MM.1S (cell line): Measurements from ENCODE around the gene C1orf226.

Experiments used
- DNase-seq: peaks from one replicate; pipeline ENCODE4 v3.0.0-alpha.2; 2015
- H2AFZ ChIP-seq: fragments of 300-600 bp; sonication (generic); 2 replicates; pipeline ENCODE4 v1.6.0; 2016; ENCODE audit warnings: antibody characterized with exemption, low read length
- H3F3A ChIP-seq: fragments of 300-600 bp; sonication (generic); 2 replicates; pipeline ENCODE4 v1.6.1; 2016; ENCODE audit warnings: mild to moderate bottlenecking, antibody characterized with exemption, low read length, moderate library complexity, mixed read lengths; ENCODE audit not compliant: insufficient read depth
- H3K27ac ChIP-seq: fragments of 300-600 bp; sonication (generic); 2 replicates; pipeline ENCODE4 v1.5.1; 2016; ENCODE audit warnings: mild to moderate bottlenecking, low read length
- H3K27me3 ChIP-seq: fragments of 300-600 bp; sonication (generic); replicated peaks from 2 replicates; pipeline ENCODE4 v1.6.0; 2016; ENCODE audit warnings: low read length; ENCODE audit not compliant: insufficient read depth
- H3K36me3 ChIP-seq: fragments of 300-600 bp; sonication (generic); replicated peaks from 2 replicates; pipeline ENCODE4 v1.6.1; 2016; ENCODE audit warnings: mild to moderate bottlenecking, low read length, mixed read lengths; ENCODE audit not compliant: insufficient read depth
- H3K4me1 ChIP-seq: fragments of 300-600 bp; sonication (generic); 2 replicates; pipeline ENCODE4 v1.6.1; 2016; ENCODE audit warnings: low read length, mixed read lengths
- H3K4me2 ChIP-seq: fragments of 300-600 bp; sonication (generic); 2 replicates; pipeline ENCODE4 v1.6.0; 2016; ENCODE audit warnings: low read depth, low read length
- H3K4me3 ChIP-seq: fragments of 300-600 bp; sonication (generic); 2 replicates; pipeline ENCODE4 v1.5.1; 2016; ENCODE audit warnings: low read length, mixed read lengths
- H3K79me2 ChIP-seq: fragments of 300-600 bp; sonication (generic); 2 replicates; pipeline ENCODE4 v1.6.1; 2016; ENCODE audit warnings: mixed run types, low read length, mixed read lengths
- H3K9ac ChIP-seq: fragments of 300-600 bp; sonication (generic); 2 replicates; pipeline ENCODE4 v1.6.1; 2016; ENCODE audit warnings: low read length, mixed read lengths
- H3K9me2 ChIP-seq: fragments of 300-600 bp; sonication (generic); replicated peaks from 2 replicates; pipeline ENCODE4 v1.6.1; 2016; ENCODE audit warnings: mild to moderate bottlenecking, low read length, mixed read lengths; ENCODE audit not compliant: insufficient read depth
- H3K9me3 ChIP-seq: fragments of 300-600 bp; sonication (generic); replicated peaks from 2 replicates; pipeline ENCODE4 v1.6.1; 2016; ENCODE audit warnings: mild to moderate bottlenecking, low read length, mixed read lengths; ENCODE audit not compliant: insufficient read depth
- H4K20me1 ChIP-seq: fragments of 300-600 bp; sonication (generic); 2 replicates; pipeline ENCODE4 v1.6.1; 2016; ENCODE audit warnings: mild to moderate bottlenecking, low read length, moderate library complexity, mixed read lengths; ENCODE audit not compliant: insufficient read depth
- EZH2 ChIP-seq: fragments of 300-600 bp; sonication (generic); optimal IDR thresholded peaks from 2 replicates; pipeline ENCODE3; 2017; ENCODE audit warnings: low read depth, mild to moderate bottlenecking, antibody characterized with exemption, low read length, mixed read lengths
- EZH2phosphoT487 ChIP-seq: fragments of 300-600 bp; sonication (generic); IDR thresholded peaks from 2 replicates; pipeline ENCODE4 v1.6.1; 2018; ENCODE audit warnings: antibody characterized with exemption, low read length
- TF ChIP-seq, protein P1 (sequence below): fragments of 300-600 bp; sonication (generic); IDR thresholded peaks from 2 replicates; pipeline ENCODE4 v1.5.1; 2016; ENCODE audit warnings: antibody characterized with exemption, low read length, mixed read lengths

C1orf226 gene

DNA sequence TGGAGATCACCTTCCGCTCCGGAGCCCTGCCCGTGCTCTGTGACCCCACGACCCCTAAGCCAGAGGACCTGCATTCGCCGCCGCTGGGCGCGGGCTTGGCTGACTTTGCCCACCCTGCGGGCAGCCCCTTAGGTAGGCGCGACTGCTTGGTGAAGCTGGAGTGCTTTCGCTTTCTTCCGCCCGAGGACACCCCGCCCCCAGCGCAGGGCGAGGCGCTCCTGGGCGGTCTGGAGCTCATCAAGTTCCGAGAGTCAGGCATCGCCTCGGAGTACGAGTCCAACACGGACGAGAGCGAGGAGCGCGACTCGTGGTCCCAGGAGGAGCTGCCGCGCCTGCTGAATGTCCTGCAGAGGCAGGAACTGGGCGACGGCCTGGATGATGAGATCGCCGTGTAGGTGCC, 14.5 kb upstream of the C1orf226 start:
- no peaks in the 10 kb centered on the region for H3K9me2 ChIP-seq
- no peak overlapping the region for H3K4me2 ChIP-seq
- H3K9ac ChIP-seq: no peak overlapping the region
- H2AFZ ChIP-seq: no peak overlapping the region
- H3K27ac ChIP-seq: no peak overlapping the region
- no peaks in the 10 kb centered on the region for H3K36me3 ChIP-seq
- no peak for DNase-seq
- TF ChIP-seq, protein P1, sequence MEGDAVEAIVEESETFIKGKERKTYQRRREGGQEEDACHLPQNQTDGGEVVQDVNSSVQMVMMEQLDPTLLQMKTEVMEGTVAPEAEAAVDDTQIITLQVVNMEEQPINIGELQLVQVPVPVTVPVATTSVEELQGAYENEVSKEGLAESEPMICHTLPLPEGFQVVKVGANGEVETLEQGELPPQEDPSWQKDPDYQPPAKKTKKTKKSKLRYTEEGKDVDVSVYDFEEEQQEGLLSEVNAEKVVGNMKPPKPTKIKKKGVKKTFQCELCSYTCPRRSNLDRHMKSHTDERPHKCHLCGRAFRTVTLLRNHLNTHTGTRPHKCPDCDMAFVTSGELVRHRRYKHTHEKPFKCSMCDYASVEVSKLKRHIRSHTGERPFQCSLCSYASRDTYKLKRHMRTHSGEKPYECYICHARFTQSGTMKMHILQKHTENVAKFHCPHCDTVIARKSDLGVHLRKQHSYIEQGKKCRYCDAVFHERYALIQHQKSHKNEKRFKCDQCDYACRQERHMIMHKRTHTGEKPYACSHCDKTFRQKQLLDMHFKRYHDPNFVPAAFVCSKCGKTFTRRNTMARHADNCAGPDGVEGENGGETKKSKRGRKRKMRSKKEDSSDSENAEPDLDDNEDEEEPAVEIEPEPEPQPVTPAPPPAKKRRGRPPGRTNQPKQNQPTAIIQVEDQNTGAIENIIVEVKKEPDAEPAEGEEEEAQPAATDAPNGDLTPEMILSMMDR: no peak
- TF ChIP-seq EZH2: no peak
- TF ChIP-seq EZH2phosphoT487: no peak
- H3K9me3 ChIP-seq: no peaks in the 10 kb centered on the region
- H3K79me2 ChIP-seq: no peaks in the 10 kb centered on the region
- no peaks in the 10 kb centered on the region for H3F3A ChIP-seq
- no peaks in the 10 kb centered on the region for H3K27me3 ChIP-seq
- no peak overlapping the region for H3K4me3 ChIP-seq
- no peaks in the 10 kb centered on the region for H4K20me1 ChIP-seq
- no peaks in the 10 kb centered on the region for H3K4me1 ChIP-seq

DNA sequence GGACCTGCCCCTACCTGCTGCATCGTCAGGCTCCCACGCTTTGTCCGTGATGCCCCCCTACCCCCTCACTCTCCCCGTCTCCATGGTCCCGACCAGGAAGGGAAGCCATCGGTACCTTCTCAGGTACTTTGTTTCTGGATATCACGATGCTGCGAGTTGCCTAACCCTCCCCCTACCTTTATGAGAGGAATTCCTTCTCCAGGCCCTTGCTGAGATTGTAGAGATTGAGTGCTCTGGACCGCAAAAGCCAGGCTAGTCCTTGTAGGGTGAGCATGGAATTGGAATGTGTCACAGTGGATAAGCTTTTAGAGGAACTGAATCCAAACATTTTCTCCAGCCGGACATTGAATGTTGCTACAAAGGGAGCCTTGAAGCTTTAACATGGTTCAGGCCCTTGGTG, 13.8 kb upstream of the C1orf226 start:
- H2AFZ ChIP-seq: no peak overlapping the region
- no peaks in the 10 kb centered on the region for H3K27me3 ChIP-seq
- H3K27ac ChIP-seq: no peak overlapping the region
- no peaks in the 10 kb centered on the region for H4K20me1 ChIP-seq
- no peaks in the 10 kb centered on the region for H3K36me3 ChIP-seq
- H3K4me2 ChIP-seq: no peak overlapping the region
- no peaks in the 10 kb centered on the region for H3K4me1 ChIP-seq
- no peaks in the 10 kb centered on the region for H3K9me3 ChIP-seq
- no peaks in the 10 kb centered on the region for H3F3A ChIP-seq
- TF ChIP-seq EZH2 (no peak), EZH2phosphoT487 (no peak)
- TF ChIP-seq, protein P1: no peak
- no peaks in the 10 kb centered on the region for H3K9me2 ChIP-seq
- H3K4me3 ChIP-seq: no peak overlapping the region
- H3K79me2 ChIP-seq: no peaks in the 10 kb centered on the region
- no peak for DNase-seq
- no peak overlapping the region for H3K9ac ChIP-seq

DNA sequence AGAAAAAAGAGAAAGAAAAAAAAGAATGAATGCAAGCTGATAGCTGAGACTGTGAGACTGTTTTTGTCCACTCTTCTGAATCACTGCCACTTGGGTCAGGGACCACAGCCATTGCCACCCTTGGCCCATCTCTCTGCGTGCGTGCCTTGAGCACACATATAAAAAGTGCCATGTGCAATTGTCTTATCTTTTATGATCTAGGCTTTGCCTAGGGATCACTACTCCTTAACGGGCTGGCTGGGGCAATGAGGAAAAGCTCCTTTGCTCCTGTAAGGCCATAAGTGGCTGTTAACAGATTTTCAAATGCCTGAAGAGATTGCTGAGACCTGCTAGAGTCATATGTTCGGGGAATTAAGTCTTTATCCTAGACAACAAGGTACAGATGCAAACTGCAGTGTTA, 13.1 kb upstream of the C1orf226 start:
- no peaks in the 10 kb centered on the region for H3K27me3 ChIP-seq
- H3F3A ChIP-seq: no peaks in the 10 kb centered on the region
- H3K9ac ChIP-seq: no peak overlapping the region
- H3K4me1 ChIP-seq: no peaks in the 10 kb centered on the region
- no peak overlapping the region for H3K4me2 ChIP-seq
- no peak for DNase-seq
- H3K27ac ChIP-seq: no peak overlapping the region
- no peaks in the 10 kb centered on the region for H3K79me2 ChIP-seq
- TF ChIP-seq, protein P1: no peak
- TF ChIP-seq EZH2phosphoT487: no peak
- no peak for TF ChIP-seq EZH2
- no peaks in the 10 kb centered on the region for H3K36me3 ChIP-seq
- H3K9me3 ChIP-seq: no peaks in the 10 kb centered on the region
- no peaks in the 10 kb centered on the region for H3K9me2 ChIP-seq
- no peak overlapping the region for H3K4me3 ChIP-seq
- no peak overlapping the region for H2AFZ ChIP-seq
- no peaks in the 10 kb centered on the region for H4K20me1 ChIP-seq
